ENCODE data around the gene DFFB. TPM values are rescaled to one million over a fixed set of nuclear protein-coding genes. Genes with fewer than 3 reads are reported as not detected.

DFFB gene
- total RNA-seq, 1 donor: 3.6 TPM

DNA sequence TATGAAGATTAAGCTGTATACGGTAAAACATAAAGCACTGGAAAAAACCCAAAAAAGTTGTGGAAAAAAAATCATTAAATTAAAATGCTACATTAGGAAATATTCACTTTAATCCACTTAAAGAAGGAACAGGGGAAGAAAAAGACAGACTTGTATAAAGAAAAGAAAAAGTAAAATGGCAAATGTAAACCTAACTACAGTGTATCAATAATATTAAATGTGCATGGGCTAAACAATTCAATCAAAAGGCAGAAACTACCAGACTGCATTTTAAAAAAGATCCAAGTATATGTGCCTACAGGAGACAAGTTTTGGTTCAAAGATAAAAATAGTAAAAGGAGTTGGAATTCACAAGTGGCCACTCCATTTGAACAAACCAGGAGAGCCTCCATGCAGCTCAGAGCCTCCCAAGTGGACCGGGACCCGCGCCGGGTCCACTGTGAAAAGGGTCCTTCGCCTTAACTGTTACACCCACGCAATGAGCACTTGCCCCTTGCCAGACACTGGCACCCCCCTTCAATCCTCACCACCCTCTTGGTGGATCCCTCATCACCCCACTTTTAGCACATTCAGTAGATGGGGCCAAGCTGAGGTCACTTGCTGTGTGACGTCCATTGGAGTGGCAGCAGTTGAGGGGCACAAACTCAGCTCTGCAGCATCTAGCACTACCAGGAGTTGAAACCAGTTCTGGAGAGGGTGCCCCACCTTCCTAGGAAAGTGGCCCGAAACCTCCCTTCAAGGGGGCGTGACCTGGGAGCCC, 41.9 kb downstream of the DFFB start:
- no peak for DNase-seq (ENCODE audit: low read depth)
- TF ChIP-seq, protein P1, sequence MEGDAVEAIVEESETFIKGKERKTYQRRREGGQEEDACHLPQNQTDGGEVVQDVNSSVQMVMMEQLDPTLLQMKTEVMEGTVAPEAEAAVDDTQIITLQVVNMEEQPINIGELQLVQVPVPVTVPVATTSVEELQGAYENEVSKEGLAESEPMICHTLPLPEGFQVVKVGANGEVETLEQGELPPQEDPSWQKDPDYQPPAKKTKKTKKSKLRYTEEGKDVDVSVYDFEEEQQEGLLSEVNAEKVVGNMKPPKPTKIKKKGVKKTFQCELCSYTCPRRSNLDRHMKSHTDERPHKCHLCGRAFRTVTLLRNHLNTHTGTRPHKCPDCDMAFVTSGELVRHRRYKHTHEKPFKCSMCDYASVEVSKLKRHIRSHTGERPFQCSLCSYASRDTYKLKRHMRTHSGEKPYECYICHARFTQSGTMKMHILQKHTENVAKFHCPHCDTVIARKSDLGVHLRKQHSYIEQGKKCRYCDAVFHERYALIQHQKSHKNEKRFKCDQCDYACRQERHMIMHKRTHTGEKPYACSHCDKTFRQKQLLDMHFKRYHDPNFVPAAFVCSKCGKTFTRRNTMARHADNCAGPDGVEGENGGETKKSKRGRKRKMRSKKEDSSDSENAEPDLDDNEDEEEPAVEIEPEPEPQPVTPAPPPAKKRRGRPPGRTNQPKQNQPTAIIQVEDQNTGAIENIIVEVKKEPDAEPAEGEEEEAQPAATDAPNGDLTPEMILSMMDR (IDR thresholded peaks at IDR 0.05; ENCODE audit: insufficient read depth, low read length): no peak
- peak overlapping the region; percentile 93 for H3K4me3 ChIP-seq (ENCODE audit: low read depth, low read length)

DNA sequence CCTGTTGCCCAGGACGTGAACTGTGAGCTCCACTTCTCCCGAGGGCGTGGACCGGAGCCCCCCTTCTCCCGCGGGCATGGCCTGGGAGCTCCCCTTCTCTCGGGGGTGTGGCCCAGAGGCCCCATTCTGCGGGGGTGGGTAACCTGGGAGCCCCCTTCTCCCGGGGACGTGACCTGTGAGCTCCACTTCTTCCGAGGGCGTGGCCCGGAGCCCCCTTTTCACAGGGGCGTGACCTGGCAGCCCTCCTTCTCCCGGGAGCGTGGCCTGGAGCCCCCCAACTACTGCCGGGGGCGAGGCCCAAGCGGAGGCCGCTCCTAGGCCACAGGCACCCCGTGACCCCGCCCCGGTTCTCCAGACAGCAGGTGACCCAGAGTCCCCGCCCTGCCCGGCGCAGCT, 42.5 kb downstream of the DFFB start:
- TF ChIP-seq, protein P1 (IDR thresholded peaks at IDR 0.05; ENCODE audit: insufficient read depth, low read length): peak; percentile 28
- peak overlapping the region; percentile 93 for H3K4me3 ChIP-seq (ENCODE audit: low read depth, low read length)
- no peak for DNase-seq (ENCODE audit: low read depth)

- peak within 1 kb of the TSS; percentile 93 for H3K4me3 ChIP-seq (ENCODE audit: low read depth, low read length)
- peak; percentile 99 for DNase-seq (ENCODE audit: low read depth)
- TF ChIP-seq, protein P1 (IDR thresholded peaks at IDR 0.05; ENCODE audit: insufficient read depth, low read length): no peak
Observed at GRCh38 chr1:3900150-3900968, 43.1 kb downstream of the DFFB start, which contains the start of gene C1orf174. C1orf174 (minus strand) TSS chr1:3900272; CDS start chr1:3900186, 86 bp downstream.

DNA sequence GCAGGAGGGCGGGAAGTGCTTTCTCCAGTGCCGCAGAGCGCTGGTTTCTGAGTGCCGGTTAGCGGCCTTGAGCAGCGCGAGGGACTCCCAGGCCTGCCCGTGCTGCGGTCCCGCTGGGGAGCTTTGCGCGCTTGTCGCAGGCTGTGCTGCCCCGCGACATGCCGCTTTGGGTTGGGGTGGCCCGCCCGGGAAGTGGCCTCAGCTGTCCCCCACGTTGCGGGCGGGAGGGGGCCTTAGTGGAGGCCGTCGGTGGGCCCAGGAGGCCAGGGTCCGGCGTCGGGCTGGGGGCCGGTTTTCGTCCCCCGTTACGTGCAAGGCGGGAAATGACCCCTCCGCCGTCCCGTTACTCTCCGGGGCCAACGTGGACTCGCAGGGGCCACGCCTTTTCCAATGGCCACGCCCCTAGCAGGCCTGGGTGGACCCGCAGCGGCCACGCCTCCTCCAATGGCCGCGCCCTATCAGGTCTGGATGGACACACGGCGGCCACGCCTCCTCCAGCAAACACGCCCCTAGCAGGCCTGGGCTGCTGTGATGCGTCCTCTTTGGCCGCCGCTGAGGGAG, 43.8 kb downstream of the DFFB start:
- DNase-seq (ENCODE audit: low read depth): peak; percentile 92
- TF ChIP-seq, protein P1 (IDR thresholded peaks at IDR 0.05; ENCODE audit: insufficient read depth, low read length): no peak
- peak overlapping the region; percentile 93 for H3K4me3 ChIP-seq (ENCODE audit: low read depth, low read length)

DNA sequence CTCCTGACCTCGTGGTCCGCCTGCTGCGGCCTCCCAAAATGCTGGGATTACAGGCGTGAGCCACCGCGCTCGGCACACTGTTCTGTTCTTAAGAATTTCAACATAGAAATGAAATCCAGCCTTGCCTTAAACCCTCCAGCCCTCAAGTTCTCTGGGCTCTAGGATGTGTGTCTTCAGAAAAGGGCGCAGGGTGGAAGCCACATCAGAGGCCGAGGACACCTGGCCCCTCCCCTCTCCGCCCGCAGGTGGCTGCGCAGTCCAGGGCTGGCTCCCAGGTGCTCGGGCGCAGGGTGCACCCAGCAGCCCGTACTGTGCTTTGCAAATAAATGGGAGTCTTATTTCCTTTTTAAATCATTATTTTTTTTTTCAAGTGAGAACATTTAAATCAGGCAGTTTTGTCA, 44.8 kb downstream of the DFFB start:
- no peak overlapping the region for H3K4me3 ChIP-seq (ENCODE audit: low read depth, low read length)
- TF ChIP-seq, protein P1 (IDR thresholded peaks at IDR 0.05; ENCODE audit: insufficient read depth, low read length): no peak
- no peak for DNase-seq (ENCODE audit: low read depth)

DNA sequence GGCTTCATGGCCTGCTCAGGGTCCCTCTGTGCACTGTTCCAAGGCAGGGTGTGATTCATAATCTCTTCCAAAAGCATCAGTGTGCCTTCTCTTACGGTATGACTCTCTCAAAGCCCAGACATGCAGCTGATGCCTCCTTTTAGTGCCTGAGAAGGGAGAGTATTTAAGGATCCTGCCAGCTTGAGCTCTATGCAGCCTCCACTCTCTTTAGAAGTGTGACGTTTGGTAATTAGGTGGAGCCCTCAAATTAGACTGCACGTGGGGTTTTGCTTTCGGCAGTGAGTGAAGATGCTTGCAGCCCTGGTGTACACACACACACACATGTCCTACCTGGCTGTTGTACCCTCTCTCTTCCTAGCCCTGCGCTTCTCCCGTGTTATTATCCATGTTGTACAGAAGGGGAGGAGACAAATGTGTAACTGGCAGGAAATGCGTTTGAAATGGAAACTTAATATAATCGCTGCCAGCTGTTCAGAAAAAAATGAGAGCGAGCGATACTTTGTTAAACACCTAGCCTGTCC, 45.4 kb downstream of the DFFB start:
- DNase-seq (ENCODE audit: low read depth): no peak
- H3K4me3 ChIP-seq (ENCODE audit: low read depth, low read length): no peak overlapping the region
- TF ChIP-seq, protein P1 (IDR thresholded peaks at IDR 0.05; ENCODE audit: insufficient read depth, low read length): no peak
